Mucosa of descending colon (tissue), 3 donors: ENCODE results near the gene VPREB3. TPM values are rescaled to one million over a fixed set of nuclear protein-coding genes. Genes with fewer than 3 reads are reported as not detected.

Source experiments
- ATAC-seq: fragments of 200-7000 bp; cut with Tn5 transposase; one replicate; pipeline ENCODE4 v1.9.1; 2020; ENCODE audit warnings: mild to moderate bottlenecking, moderate library complexity
- DNase-seq, 3 donors: peaks; one replicate each; pipeline ENCODE4 v3.0.0-alpha.2; 2020
- H3K36me3 ChIP-seq: fragments of 200-600 bp; one replicate; pipeline ENCODE4 v1.8.0; 2021; ENCODE audit warnings: low read depth, mild to moderate bottlenecking
- H3K4me1 ChIP-seq: fragments of 200-600 bp; one replicate; pipeline ENCODE4 v1.8.0; 2021; ENCODE audit warnings: low read depth, mild to moderate bottlenecking
- H3K4me3 ChIP-seq: fragments of 200-600 bp; one replicate; pipeline ENCODE4 v1.8.0; 2021; ENCODE audit warnings: mild to moderate bottlenecking
- H3K9me3 ChIP-seq: fragments of 200-600 bp; one replicate; pipeline ENCODE4 v1.8.0; 2021; ENCODE audit warnings: mild to moderate bottlenecking
- intact Hi-C, 2 donors: fragments of 100-400 bp; cut with DNase I in 1 of 2; cut with micrococcal nuclease in 1 of 2; formaldehyde crosslinking; loops; one replicate each; pipeline versions ENCODE4 v1.11.0 to v1.11.1; 2022; cut with DNase I, micrococcal nuclease
- long read RNA-seq, 2 donors: library from polyadenylated mRNA; unstranded; transcript quantifications; one replicate each; pipeline ENCODE4 v2.0.0, GENCODE V29; 2019 to 2021
- total RNA-seq, 3 donors: library from RNA; stranded (reverse); fragmentation: NEBNext Ultra II Directional in 2 of 3; extraction: Animal tissue kit (Norgen Biotek cat#: 25700) in 2 of 3; gene quantifications; one replicate each; pipeline versions ENCODE4 v1.2.1 to v1.2.4, GENCODE V29; 2021 to 2023
- TF ChIP-seq, protein P1 (sequence below): fragments of 200-600 bp; IDR thresholded peaks from one replicate; pipeline ENCODE4 v1.8.0; 2022; ENCODE audit warnings: antibody characterized with exemption, mild to moderate bottlenecking
- donor health status: DM: no; HTN: no; CAD: no; lungs with moderate emphysema.
- donor health status: DM: no; HTN: no; CAD: no.
- donor health status: DM: no; HTN: yes; CAD: no.

The VPREB3 gene
- total RNA-seq = 1 to 10 TPM in 2 of 3 donors, under 1 TPM in 1; 0.79 to 1.8 (median 1.2) TPM
- long read RNA-seq, donor 1 = 0 reads
- long read RNA-seq, donor 2 = 0 reads

DNA sequence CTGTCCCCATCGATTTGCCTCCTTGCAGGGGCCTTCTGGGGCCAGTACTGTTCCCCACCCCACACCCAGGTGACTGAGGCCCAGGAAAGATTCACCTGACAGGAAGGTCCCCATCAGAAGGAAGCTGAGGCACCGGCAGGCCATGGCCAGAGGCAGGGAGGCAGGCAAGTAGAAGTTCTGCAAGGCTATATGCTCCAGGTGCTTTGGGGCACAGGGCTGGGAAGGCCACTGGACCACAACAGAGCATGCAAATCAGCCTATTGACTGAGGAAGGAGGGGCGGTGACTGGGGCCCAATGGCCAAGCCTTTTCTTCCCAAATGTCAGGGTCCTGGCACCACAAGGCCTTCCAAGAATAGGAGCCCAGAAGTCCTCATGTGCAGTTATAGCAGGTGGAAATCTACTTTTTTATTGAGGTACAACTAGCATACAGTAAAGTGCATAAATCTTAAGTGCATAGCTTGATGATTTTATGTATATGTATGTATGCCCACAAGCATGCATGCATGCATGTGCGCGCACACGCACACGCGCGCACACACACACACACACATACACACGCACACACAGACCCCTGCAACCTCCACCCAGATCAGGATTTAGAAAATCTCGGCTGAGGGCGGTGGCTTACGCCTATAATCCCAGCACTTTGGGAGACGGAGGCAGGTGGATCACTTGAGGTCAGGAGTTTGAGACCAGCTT, at the start of gene VPREB3:
Gene VPREB3 (minus strand): TSS at position 206 of the 700 bp plus-strand sequence. CDS start 62 bp downstream, at position 144.
- no peaks in the 10 kb centered on the region for H3K9me3 ChIP-seq
- H3K4me1 ChIP-seq = peaks cover 11% of the 10 kb centered on the region

GRCh38 chr22:23803001-23803819, 49.0 kb upstream of the VPREB3 start:
- DNase-seq (peak in 1 of 3 donors; percentile 50), ATAC-seq (peak; percentile 30)
- Histone ChIP-seq H3K9me3 (no peaks in the 10 kb centered on the region), H3K36me3 (peaks cover 6% of the 10 kb centered on the region), H3K4me3 (no peak overlapping the region), H3K4me1 (no peaks in the 10 kb centered on the region)
- TF ChIP-seq, protein P1, sequence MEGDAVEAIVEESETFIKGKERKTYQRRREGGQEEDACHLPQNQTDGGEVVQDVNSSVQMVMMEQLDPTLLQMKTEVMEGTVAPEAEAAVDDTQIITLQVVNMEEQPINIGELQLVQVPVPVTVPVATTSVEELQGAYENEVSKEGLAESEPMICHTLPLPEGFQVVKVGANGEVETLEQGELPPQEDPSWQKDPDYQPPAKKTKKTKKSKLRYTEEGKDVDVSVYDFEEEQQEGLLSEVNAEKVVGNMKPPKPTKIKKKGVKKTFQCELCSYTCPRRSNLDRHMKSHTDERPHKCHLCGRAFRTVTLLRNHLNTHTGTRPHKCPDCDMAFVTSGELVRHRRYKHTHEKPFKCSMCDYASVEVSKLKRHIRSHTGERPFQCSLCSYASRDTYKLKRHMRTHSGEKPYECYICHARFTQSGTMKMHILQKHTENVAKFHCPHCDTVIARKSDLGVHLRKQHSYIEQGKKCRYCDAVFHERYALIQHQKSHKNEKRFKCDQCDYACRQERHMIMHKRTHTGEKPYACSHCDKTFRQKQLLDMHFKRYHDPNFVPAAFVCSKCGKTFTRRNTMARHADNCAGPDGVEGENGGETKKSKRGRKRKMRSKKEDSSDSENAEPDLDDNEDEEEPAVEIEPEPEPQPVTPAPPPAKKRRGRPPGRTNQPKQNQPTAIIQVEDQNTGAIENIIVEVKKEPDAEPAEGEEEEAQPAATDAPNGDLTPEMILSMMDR = no peak
- intact Hi-C loops = no loop called here

More for the DNA sequence above, at the start of gene VPREB3:
- no peaks in the 10 kb centered on the region for H3K36me3 ChIP-seq
- H3K4me3 ChIP-seq = no peak within 1 kb of the TSS
- intact Hi-C loops = no loop called here
- ATAC-seq (no peak), DNase-seq (no peak)
- TF ChIP-seq, protein P1 = no peak

DNA sequence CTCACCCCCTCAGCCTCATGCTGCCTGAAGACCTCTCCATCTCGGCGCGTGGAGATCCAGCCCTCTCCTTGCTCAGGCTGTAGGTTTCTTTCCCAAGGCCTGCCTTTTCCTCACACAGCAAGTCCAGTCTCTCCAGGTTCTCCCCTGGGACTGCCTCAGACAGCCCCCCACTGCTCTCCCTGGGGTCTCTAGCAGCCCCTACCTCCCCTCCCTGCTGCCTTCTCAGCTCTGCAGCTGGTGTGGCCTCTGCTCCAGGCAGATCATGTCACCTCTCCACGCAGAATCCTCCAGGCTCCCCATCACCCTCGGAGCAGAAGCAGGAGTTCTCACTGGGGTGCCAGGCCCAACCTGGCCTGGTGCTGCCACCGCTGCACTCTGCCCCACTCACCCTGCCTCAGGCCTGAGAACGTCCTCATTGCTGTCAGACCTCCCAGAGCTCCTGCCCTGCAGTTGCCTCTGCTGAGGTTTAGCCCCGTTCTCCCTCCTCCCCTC, 47.7 kb upstream of the VPREB3 start:
- TF ChIP-seq, protein P1 = no peak
- Histone ChIP-seq H3K9me3 (no peaks in the 10 kb centered on the region), H3K36me3 (peaks cover 6% of the 10 kb centered on the region), H3K4me3 (no peak overlapping the region), H3K4me1 (no peaks in the 10 kb centered on the region)
- peak in 1 of 3 donors; percentile 33 for DNase-seq
- no peak for ATAC-seq
- intact Hi-C loops = no loop called here

DNA sequence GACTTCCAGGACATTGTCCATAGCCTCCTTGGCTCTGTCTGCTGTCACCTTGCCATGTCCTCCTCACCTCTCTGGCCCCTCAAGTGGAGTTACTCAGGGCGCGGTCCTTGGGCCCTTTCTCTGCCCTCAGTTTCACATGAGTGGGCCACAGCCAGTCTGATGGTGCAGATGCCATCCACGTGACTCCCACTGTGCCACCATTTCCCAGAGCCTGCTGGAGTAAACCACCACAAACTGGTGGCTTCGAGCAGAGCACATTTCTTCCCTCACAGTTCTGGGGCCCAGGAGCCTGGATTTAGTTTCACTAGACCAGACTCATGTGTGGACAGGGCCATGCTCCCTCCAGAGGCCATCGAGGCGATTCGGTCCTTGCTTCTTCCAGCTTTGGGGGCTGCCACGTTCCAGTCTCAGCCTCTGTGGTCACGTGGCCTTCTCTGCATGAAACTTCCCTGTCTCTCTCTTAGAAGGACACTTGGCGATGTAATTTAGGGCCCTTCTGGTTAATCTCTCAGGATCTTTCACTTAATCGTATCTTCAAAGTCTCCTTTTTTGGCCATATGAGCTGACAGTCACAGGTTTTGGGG, 47.1 kb upstream of the VPREB3 start:
- no peaks in the 10 kb centered on the region for H3K4me1 ChIP-seq
- ATAC-seq = no peak
- TF ChIP-seq, protein P1 = no peak
- intact Hi-C loops = no loop called here
- no peak overlapping the region for H3K4me3 ChIP-seq
- no peaks in the 10 kb centered on the region for H3K9me3 ChIP-seq
- peaks cover 10% of the 10 kb centered on the region for H3K36me3 ChIP-seq
- DNase-seq = peak in 1 of 3 donors; percentile 38
